IMR-90 (cell line): ENCODE measurements around the gene RNF2. TPM values are rescaled to one million over a fixed set of nuclear protein-coding genes. Genes with fewer than 3 reads are reported as not detected.

Experiments used
- ATAC-seq: fragments of 200-7000 bp; cut with Tn5 transposase; 2 replicates; pipeline ENCODE4 v1.9.1; 2020; ENCODE audit warnings: low read depth, mild to moderate bottlenecking, moderate library complexity
- BruUV-seq: library from RNA; stranded (reverse); fragments of 400-500 nt; replicated peaks from 2 replicates; lab custom pipeline; 2021; lab: Mats Ljungman, UMichigan
- CTCF ChIA-PET: fragments of 300-600 bp; formaldehyde crosslinking; extraction: SDS; loops from one replicate; lab custom pipeline; 2021; ENCODE audit warnings: antibody characterized with exemption; lab: Yijun Ruan, JAX
- POLR2A ChIA-PET: fragments of 300-600 bp; sonication (Branson Sonifier 250); formaldehyde crosslinking; loops from one replicate; lab custom pipeline; 2022; ENCODE audit warnings: antibody characterized with exemption; ENCODE audit not compliant: unreplicated experiment; lab: Charles Lee
- DNase-seq: peaks from one replicate; pipeline ENCODE4 v3.0.0; 2013
- H2AFZ ChIP-seq: replicated peaks from 2 replicates; pipeline ENCODE3; 2013; ENCODE audit warnings: low read length, mild to moderate bottlenecking; ENCODE audit not compliant: poor library complexity
- H2AK5ac ChIP-seq: 2 replicates; pipeline ENCODE4 v1.6.1; 2013; ENCODE audit warnings: low read depth, low read length, inconsistent platforms
- H2AK9ac ChIP-seq: replicated peaks from 2 replicates; pipeline ENCODE3; 2013; ENCODE audit warnings: mild to moderate bottlenecking, low read depth, low read length, moderate library complexity; ENCODE audit not compliant: poor library complexity
- H2BK120ac ChIP-seq: 2 replicates; pipeline ENCODE4 v1.6.1; 2013; ENCODE audit warnings: low read depth, low read length, inconsistent platforms
- H2BK15ac ChIP-seq: 3 replicates; pipeline ENCODE4 v1.6.1; 2013; ENCODE audit warnings: low read depth, low read length, inconsistent platforms
- H2BK20ac ChIP-seq: 2 replicates; pipeline ENCODE4 v1.6.1; 2013; ENCODE audit warnings: low read depth, mild to moderate bottlenecking, inconsistent platforms, low read length, moderate library complexity
- H2BK5ac ChIP-seq: 2 replicates; pipeline ENCODE4 v1.6.1; 2013; ENCODE audit warnings: mild to moderate bottlenecking, low read depth, low read length, inconsistent platforms; ENCODE audit not compliant: poor library complexity, severe bottlenecking
- H3K14ac ChIP-seq: replicated peaks from 2 replicates; pipeline ENCODE4 v1.6.1; 2013; ENCODE audit warnings: low read depth, low read length, inconsistent platforms
- H3K18ac ChIP-seq: 2 replicates; pipeline ENCODE4 v1.6.1; 2013; ENCODE audit warnings: low read depth, low read length, control low read depth
- H3K23ac ChIP-seq: 2 replicates; pipeline ENCODE4 v1.6.1; 2013; ENCODE audit warnings: low read depth, low read length, inconsistent platforms
- H3K27ac ChIP-seq: 2 replicates; pipeline ENCODE4 v1.5.1; 2013; ENCODE audit warnings: mild to moderate bottlenecking, control low read depth, low read length; ENCODE audit not compliant: insufficient read depth
- H3K27me3 ChIP-seq: 2 replicates; pipeline ENCODE4 v1.6.1; 2013; ENCODE audit warnings: low read length; ENCODE audit not compliant: control insufficient read depth, insufficient read depth
- H3K36me3 ChIP-seq: 2 replicates; pipeline ENCODE4 v1.6.1; 2013; ENCODE audit warnings: low read length, mixed read lengths; ENCODE audit not compliant: control insufficient read depth, insufficient read depth
- H3K4ac ChIP-seq: 2 replicates; pipeline ENCODE4 v1.6.1; 2013; ENCODE audit warnings: low read depth, low read length, inconsistent platforms
- H3K4me1 ChIP-seq: 2 replicates; pipeline ENCODE4 v1.6.1; 2013; ENCODE audit warnings: low read length, mixed read lengths; ENCODE audit not compliant: control insufficient read depth, insufficient read depth
- H3K4me2 ChIP-seq: 2 replicates; pipeline ENCODE4 v1.6.1; 2013; ENCODE audit warnings: low read depth, mild to moderate bottlenecking, control low read depth, low read length, moderate library complexity
- H3K4me3 ChIP-seq: 2 replicates; pipeline ENCODE4 v1.5.1; 2013; ENCODE audit warnings: low read depth, mild to moderate bottlenecking, control low read depth, low read length, moderate library complexity; ENCODE audit not compliant: insufficient read depth
- H3K56ac ChIP-seq: 2 replicates; pipeline ENCODE4 v1.6.1; 2013; ENCODE audit warnings: low read length, inconsistent platforms; ENCODE audit not compliant: insufficient read depth; ENCODE audit errors: extremely low read depth
- H3K79me1 ChIP-seq, 2 experiments: 2 replicates each; pipeline ENCODE4 v1.6.1; 2013; ENCODE audit warnings: low read length in 2 of 2, inconsistent platforms in 1 of 2, low read depth in 1 of 2
- H3K9ac ChIP-seq: 2 replicates; pipeline ENCODE4 v1.6.1; 2013; ENCODE audit warnings: low read depth, low read length, control low read depth
- H3K9me1 ChIP-seq: 2 replicates; pipeline ENCODE4 v1.6.1; 2013; ENCODE audit warnings: low read length, inconsistent platforms; ENCODE audit not compliant: insufficient read depth
- H3K9me3 ChIP-seq: 2 replicates; pipeline ENCODE4 v1.6.1; 2013; ENCODE audit warnings: low read length; ENCODE audit not compliant: control insufficient read depth, insufficient read depth
- H4K20me1 ChIP-seq: 2 replicates; pipeline ENCODE4 v1.6.1; 2013; ENCODE audit warnings: low read length, inconsistent platforms; ENCODE audit not compliant: insufficient read depth
- H4K5ac ChIP-seq: 2 replicates; pipeline ENCODE4 v1.6.1; 2013; ENCODE audit warnings: mild to moderate bottlenecking, low read depth, low read length, control low read depth
- H4K8ac ChIP-seq, 2 experiments: 2 replicates each; pipeline ENCODE4 v1.6.1; 2013; ENCODE audit warnings: low read depth in 2 of 2, low read length in 2 of 2, control low read depth in 1 of 2, inconsistent platforms in 1 of 2
- H4K91ac ChIP-seq: 2 replicates; pipeline ENCODE4 v1.6.1; 2013; ENCODE audit warnings: low read depth, low read length, inconsistent platforms; ENCODE audit not compliant: insufficient read depth
- BHLHE40 ChIP-seq: fragments of 150-350 bp; IDR thresholded peaks from 2 replicates; pipeline ENCODE4 v1.6.1; 2016; ENCODE audit warnings: mild to moderate bottlenecking, low read depth, low read length
- FOS ChIP-seq: fragments of 150-350 bp; IDR thresholded peaks from 2 replicates; pipeline ENCODE4 v1.6.1; 2016; ENCODE audit warnings: low read depth, low read length
- MAFK ChIP-seq: IDR thresholded peaks from 2 replicates; pipeline ENCODE4 v1.6.1; 2012; ENCODE audit warnings: low read depth, low read length, improper control_type of control experiment
- MXI1 ChIP-seq: IDR thresholded peaks from 2 replicates; pipeline ENCODE4 v1.6.1; 2012; ENCODE audit warnings: low read depth, mild to moderate bottlenecking, low read length, moderate library complexity, borderline replicate concordance
- NFE2L2 ChIP-seq: fragments of 150-350 bp; IDR thresholded peaks from 2 replicates; pipeline ENCODE4 v1.6.1; 2016; ENCODE audit warnings: low read depth, mild to moderate bottlenecking, low read length
- WGBS, 2 experiments: methylation state at CpG; one replicate each; pipeline versions ENCODE4 v1.1.5 to v1.1.7; 2013; ENCODE audit warnings: missing lambda C conversion rate in 2 of 2; ENCODE audit not compliant: insufficient read length in 1 of 2; ENCODE audit errors: extremely low coverage in 2 of 2; 5-methylcytosine and 5-hydroxymethylcytosine counted together
- dilution Hi-C: fragments of 300-500 bp; cut with HindIII; formaldehyde crosslinking; loops from one replicate; pipeline ENCODE4 v1.14.3; 2018; ENCODE audit warnings: low sequenced_read_pairs; ENCODE audit not compliant: unreplicated experiment
- in situ Hi-C: fragments of 300-500 bp; cut with MboI; formaldehyde crosslinking; loops from 3 replicates; pipeline ENCODE4 v1.14.3; 2019; ENCODE audit warnings: low sequenced_read_pairs, inconsistent platforms, mixed read lengths
- intact Hi-C: fragments of 100-400 bp; cut with micrococcal nuclease; formaldehyde crosslinking; loops from 2 replicates; pipeline ENCODE4 v1.10.0; 2022
- polyA plus RNA-seq, 3 experiments: library from polyadenylated mRNA; depleted of rRNA; stranded (reverse); fragments of >200 nt; gene quantifications; 2 replicates each; pipeline ENCODE4 v1.2.3, GENCODE V29; 2012; ENCODE audit warnings: low replicate concordance in 1 of 3
- total RNA-seq: library from RNA; depleted of rRNA; stranded (reverse); fragments of >200 nt; gene quantifications from 2 replicates; pipeline ENCODE4 v1.2.3, GENCODE V29; 2012
- TF ChIP-seq, protein P1 (sequence below): conservative IDR thresholded peaks from 2 replicates; pipeline ENCODE4 v1.5.1; 2012; ENCODE audit warnings: mild to moderate bottlenecking, low read depth, low read length, improper control_type of control experiment
- TF ChIP-seq, protein P2 (sequence below): fragments of 150-350 bp; IDR thresholded peaks from 2 replicates; pipeline ENCODE4 v1.6.1; 2016; ENCODE audit warnings: low read depth, mild to moderate bottlenecking, low read length, moderate library complexity, borderline replicate concordance
- TF ChIP-seq, protein P3 (sequence below): fragments of 150-350 bp; IDR thresholded peaks from 2 replicates; pipeline ENCODE4 v1.6.1; 2017; ENCODE audit warnings: mild to moderate bottlenecking, antibody characterized with exemption, low read length, low read depth

Gene RNF2
- total and polyA plus RNA-seq, 2 of the 4 experiments (the other 2 are of a cell fraction): 22.6 to 48.8 TPM

- BruUV-seq: no TSS peak
- peak overlapping the region; percentile 61 for H3K14ac ChIP-seq
- H4K5ac ChIP-seq: peak overlapping the region; percentile 50; the same call in 1 of the 2 replicates
- no peak overlapping the region for H3K4me3 ChIP-seq
- peak overlapping the region; percentile 66; the same call in 1 of the 2 replicates for H3K4ac ChIP-seq
- ChIA-PET POLR2A (interaction anchor here (0.9 kb wide), 1 partner anchor 24 kb away, joined by 8 read pairs; no protein-coding TSS in a partner anchor), CTCF (no interaction called here)
- peaks cover 9% of the 10 kb centered on the region for H3K9me1 ChIP-seq
- H2AK5ac ChIP-seq: peak overlapping the region; percentile 75
- no peak overlapping the region for H3K56ac ChIP-seq
- intact Hi-C loops (no loop called here), dilution Hi-C loops (no loop called here), in situ Hi-C loops (no loop called here)
- H4K20me1 ChIP-seq: no peaks in the 10 kb centered on the region
- H2BK15ac ChIP-seq: peak overlapping the region; percentile 73; the same call in 2 of the 3 replicates
- peak; percentile 1 for DNase-seq
- no peaks in the 10 kb centered on the region for H3K27me3 ChIP-seq
- peak overlapping the region; percentile 88 for H2BK20ac ChIP-seq
- TF ChIP-seq FOS (no peak), BHLHE40 (no peak), MXI1 (no peak), NFE2L2 (no peak), MAFK (no peak)
- TF ChIP-seq, protein P1, sequence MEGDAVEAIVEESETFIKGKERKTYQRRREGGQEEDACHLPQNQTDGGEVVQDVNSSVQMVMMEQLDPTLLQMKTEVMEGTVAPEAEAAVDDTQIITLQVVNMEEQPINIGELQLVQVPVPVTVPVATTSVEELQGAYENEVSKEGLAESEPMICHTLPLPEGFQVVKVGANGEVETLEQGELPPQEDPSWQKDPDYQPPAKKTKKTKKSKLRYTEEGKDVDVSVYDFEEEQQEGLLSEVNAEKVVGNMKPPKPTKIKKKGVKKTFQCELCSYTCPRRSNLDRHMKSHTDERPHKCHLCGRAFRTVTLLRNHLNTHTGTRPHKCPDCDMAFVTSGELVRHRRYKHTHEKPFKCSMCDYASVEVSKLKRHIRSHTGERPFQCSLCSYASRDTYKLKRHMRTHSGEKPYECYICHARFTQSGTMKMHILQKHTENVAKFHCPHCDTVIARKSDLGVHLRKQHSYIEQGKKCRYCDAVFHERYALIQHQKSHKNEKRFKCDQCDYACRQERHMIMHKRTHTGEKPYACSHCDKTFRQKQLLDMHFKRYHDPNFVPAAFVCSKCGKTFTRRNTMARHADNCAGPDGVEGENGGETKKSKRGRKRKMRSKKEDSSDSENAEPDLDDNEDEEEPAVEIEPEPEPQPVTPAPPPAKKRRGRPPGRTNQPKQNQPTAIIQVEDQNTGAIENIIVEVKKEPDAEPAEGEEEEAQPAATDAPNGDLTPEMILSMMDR: no peak
- TF ChIP-seq, protein P2, sequence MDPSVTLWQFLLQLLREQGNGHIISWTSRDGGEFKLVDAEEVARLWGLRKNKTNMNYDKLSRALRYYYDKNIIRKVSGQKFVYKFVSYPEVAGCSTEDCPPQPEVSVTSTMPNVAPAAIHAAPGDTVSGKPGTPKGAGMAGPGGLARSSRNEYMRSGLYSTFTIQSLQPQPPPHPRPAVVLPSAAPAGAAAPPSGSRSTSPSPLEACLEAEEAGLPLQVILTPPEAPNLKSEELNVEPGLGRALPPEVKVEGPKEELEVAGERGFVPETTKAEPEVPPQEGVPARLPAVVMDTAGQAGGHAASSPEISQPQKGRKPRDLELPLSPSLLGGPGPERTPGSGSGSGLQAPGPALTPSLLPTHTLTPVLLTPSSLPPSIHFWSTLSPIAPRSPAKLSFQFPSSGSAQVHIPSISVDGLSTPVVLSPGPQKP: no peak
- TF ChIP-seq, protein P3, sequence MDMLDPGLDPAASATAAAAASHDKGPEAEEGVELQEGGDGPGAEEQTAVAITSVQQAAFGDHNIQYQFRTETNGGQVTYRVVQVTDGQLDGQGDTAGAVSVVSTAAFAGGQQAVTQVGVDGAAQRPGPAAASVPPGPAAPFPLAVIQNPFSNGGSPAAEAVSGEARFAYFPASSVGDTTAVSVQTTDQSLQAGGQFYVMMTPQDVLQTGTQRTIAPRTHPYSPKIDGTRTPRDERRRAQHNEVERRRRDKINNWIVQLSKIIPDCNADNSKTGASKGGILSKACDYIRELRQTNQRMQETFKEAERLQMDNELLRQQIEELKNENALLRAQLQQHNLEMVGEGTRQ: no peak
- no peak overlapping the region for H3K23ac ChIP-seq
- H3K18ac ChIP-seq: peak overlapping the region; percentile 22; the same call in 1 of the 2 replicates
- H3K4me1 ChIP-seq: peaks cover 6% of the 10 kb centered on the region; the same call in 1 of the 2 replicates
- no peak overlapping the region for H3K27ac ChIP-seq
- no peak overlapping the region for H3K4me2 ChIP-seq
- H4K8ac ChIP-seq: peak overlapping the region; percentile 22 to 75; a peak in 3 of 4 replicates
- H2BK5ac ChIP-seq: peak overlapping the region; percentile 68
- ATAC-seq: peak; percentile 45; the same call in 1 of the 2 replicates
- H3K9me3 ChIP-seq: no peaks in the 10 kb centered on the region
- peak overlapping the region; percentile 69; the same call in 1 of the 2 replicates for H4K91ac ChIP-seq
- H2BK120ac ChIP-seq: peak overlapping the region; percentile 74
- WGBS, 2 experiments: no CpG with 5 or more reads among the region's 2 CpGs
- H2AFZ ChIP-seq: peak overlapping the region; percentile 36
- H3K36me3 ChIP-seq: no peaks in the 10 kb centered on the region
- no peak overlapping the region for H2AK9ac ChIP-seq
- H3K9ac ChIP-seq: no peak overlapping the region
- H3K79me1 ChIP-seq: no peaks in the 10 kb centered on the region
Measured at GRCh38 chr1:185016880-185017279, 28.5 kb upstream of the RNF2 start.
